KOPT-K1 (cell line): Measurements from ENCODE around the gene IFT80.
A peak's percentile ranks its signal among the peaks of the same experiment; 100 is the strongest.

Experiments
- H3K27ac ChIP-seq: fragments of 200-600 bp; sonication (generic); 2 replicates; pipeline ENCODE4 v1.5.1; 2016; ENCODE audit warnings: antibody characterized with exemption, mild to moderate bottlenecking, low read depth, low read length; ENCODE audit not compliant: poor library complexity, severe bottlenecking
- H3K36me3 ChIP-seq: fragments of 200-600 bp; sonication (generic); 2 replicates; pipeline ENCODE4 v1.5.1; 2017; ENCODE audit warnings: antibody characterized with exemption, mild to moderate bottlenecking, low read length, moderate library complexity; ENCODE audit not compliant: insufficient read depth
- H3K9me3 ChIP-seq: fragments of 200-600 bp; sonication (generic); 2 replicates; pipeline ENCODE4 v1.5.1; 2017; ENCODE audit warnings: antibody characterized with exemption, low read length, mild to moderate bottlenecking; ENCODE audit not compliant: insufficient read depth, poor library complexity, severe bottlenecking

IFT80 gene

DNA sequence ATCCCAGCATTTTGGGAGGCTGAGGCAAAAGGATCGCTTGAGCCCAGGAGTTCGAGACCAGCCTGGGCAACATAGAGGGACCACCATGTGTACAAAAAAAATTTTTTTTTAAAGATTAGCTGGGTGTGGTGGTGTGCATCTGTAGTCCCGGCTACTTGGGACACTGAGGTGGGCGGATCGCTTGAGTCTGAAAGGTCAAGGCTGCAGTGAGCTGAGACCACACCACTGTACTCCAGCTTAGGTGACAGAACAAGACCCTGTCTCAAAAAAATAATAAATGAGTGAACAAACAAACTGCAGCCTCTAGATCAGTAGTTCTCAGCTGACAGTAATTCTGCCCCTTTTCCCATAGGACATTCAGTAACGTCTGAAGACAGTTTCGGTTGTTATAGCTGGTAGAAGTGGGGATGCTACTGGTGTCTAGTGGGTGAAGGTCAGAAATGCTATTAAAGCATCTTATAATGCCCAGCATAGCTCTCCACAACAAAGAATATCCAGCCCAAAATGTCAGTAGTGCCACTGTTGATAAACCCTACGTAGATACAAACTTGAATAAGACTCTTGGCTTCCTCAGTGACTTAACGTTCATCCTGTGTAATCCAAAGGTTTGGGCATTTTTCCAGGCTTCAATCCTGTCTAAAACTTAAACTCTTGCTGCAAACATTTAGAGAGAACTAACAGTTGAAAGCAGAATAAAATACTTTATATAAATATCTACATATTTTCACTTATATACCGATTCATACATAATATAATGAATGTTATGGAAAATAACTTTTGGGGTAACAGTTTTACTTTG, 11.0 kb upstream of the IFT80 start:
- H3K36me3 ChIP-seq: peaks cover 98% of the 10 kb centered on the region
- H3K9me3 ChIP-seq: no peaks in the 10 kb centered on the region
- H3K27ac ChIP-seq: no peak overlapping the region

DNA sequence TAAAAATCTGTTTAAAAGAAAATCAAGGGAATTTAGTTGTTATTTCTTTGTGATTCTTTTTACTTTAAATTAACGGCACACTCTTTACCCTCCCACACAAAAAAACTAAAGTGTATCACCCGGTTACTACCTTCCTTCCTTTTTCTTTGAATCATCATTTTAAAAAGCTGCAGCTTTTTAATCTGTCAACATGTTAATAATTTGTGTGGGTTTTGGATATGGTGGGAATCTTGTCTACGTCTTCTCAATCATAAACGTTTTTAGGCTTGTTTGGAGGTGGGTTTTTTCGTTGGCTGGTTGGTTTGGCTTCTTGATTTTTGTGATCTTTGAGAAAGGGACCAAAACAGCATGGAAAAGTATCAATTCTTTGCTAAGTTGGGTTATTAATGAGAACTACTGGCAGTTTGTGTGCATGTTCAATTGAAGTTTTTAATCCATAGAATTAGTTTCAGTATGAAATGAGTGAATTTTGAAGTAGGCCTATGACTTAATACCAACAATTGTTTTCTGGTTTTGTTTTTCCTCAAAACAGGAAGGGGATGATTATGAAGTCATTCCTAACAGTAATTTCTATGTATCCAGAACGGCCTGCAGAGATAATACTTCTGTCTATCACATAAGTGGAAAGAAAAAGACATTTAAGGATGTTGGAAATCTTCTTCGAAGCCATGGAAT, 4.9 kb upstream of the IFT80 start:
- Histone ChIP-seq H3K36me3 (peaks cover 88% of the 10 kb centered on the region), H3K27ac (peak overlapping the region; percentile 1), H3K9me3 (no peaks in the 10 kb centered on the region)

DNA sequence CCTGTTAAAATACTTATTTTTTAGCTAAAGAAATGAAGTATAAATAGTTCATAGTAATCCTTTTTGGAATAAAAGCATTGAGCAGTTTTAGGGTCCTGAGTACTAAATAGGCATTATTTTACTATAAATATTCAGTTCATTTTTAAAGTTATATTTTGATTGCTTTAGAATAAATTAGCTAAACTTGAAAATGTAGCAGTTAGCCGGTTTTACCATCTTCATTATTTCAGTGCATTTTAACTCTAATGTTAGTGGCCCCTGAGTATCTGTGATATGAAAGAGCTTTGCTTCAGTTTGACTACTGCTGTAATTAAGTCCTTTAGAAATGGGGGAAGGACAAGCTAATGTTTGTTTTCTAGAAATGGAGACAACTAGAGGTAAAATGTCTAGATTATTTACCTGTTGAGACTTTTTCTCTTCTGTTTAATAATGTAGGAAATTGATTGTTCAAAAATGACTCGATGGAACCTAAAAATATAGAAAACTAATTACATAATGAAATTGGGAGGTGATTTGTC, 4.1 kb upstream of the IFT80 start:
- peaks cover 80% of the 10 kb centered on the region for H3K36me3 ChIP-seq
- H3K27ac ChIP-seq: peak overlapping the region; percentile 99
- H3K9me3 ChIP-seq: no peaks in the 10 kb centered on the region

DNA sequence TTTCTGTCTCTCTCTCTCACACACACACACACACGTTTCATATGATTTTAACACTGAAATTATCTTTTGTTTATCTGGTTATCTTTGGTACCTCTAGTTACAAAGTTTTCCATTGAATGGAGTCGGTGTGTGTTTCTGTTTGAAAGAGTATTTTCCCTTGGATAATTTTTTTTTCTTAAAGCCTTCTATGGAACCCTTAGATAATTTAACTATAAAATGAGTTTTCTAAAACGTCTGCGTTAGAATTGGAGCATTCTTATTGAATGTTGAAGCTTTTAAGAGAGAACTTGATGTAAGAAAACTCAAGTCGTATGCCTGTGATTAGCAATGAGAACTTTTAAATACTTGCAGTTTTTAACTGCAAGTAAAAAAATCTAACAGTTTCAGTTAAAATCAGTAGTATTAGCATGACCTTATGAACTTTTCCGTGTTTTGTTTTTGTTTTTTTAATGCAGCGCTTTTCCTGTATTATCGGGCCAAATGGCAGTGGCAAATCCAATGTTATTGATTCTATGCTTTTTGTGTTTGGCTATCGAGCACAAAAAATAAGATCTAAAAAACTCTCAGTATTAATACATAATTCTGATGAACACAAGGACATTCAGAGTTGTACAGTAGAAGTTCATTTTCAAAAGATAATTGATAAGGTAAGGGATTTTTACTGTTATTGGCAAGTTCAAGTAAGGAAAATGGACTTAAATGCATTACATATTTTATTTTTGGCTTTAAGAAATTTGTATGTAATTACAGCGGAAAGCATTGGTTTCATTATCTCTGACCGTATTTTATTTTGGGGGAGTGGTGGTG, 3.4 kb upstream of the IFT80 start:
- Histone ChIP-seq H3K27ac (peak overlapping the region; percentile 99), H3K36me3 (peaks cover 74% of the 10 kb centered on the region), H3K9me3 (no peaks in the 10 kb centered on the region)

DNA sequence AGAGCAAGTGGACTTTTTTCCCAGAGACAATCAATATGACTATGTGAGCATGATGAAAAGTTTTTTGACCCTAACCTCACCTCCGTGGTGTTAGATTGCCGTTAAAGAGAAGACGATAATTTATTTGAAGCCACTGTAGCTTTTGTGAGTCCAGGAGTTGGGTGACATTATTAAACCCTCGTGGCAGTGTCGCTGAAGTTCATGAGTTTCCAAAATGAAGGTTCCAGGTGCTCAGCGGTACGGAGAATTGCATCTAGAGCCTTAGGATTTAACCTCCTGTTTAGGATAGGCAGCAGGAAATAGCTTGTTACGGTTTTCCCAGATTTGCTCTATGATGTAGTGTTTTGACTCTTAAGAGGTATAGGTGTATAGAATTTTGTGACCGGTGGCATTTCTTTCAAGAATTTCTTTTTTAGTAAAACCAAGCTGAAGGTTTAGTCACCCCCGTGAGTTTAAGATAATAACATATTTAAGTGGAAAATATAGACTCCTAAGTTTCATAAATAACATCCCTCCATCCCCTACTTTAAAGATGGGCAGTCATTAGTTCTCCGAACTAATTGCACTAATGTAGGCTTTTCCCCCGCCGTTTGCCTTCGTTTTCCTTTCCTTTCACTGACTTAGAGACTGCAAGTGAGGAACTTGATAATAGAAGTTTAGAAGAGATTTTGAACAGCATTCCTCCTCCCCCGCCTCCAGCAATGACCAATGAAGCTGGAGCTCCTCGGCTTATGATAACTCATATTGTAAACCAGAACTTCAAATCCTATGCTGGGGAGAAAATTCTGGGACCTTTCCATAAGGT, 2.5 kb upstream of the IFT80 start:
- Histone ChIP-seq H3K27ac (peak overlapping the region; percentile 99), H3K36me3 (peaks cover 65% of the 10 kb centered on the region)

DNA sequence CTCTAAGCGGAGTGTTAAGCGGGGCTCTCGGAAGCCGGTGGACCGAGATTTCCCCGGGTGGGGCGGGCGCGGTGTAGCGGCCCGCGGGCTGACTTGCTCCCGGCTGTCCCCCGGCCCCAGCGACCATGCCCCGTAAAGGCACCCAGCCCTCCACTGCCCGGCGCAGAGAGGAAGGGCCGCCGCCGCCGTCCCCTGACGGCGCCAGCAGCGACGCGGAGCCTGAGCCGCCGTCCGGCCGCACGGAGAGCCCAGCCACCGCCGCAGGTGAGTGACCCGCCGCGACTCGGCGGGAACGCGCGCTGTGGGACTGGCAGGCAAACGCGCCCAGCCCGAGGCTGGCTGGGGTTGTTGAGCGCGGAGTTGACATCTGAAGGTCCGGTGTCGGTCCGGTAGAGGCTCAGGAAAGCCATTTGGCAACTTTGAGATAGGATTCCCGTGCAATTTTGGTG, 1.7 kb upstream of the IFT80 start:
- Histone ChIP-seq H3K36me3 (peaks cover 57% of the 10 kb centered on the region), H3K9me3 (no peaks in the 10 kb centered on the region), H3K27ac (peak overlapping the region; percentile 99)

More for the DNA sequence above, 2.5 kb upstream of the IFT80 start:
- H3K9me3 ChIP-seq: no peaks in the 10 kb centered on the region

DNA sequence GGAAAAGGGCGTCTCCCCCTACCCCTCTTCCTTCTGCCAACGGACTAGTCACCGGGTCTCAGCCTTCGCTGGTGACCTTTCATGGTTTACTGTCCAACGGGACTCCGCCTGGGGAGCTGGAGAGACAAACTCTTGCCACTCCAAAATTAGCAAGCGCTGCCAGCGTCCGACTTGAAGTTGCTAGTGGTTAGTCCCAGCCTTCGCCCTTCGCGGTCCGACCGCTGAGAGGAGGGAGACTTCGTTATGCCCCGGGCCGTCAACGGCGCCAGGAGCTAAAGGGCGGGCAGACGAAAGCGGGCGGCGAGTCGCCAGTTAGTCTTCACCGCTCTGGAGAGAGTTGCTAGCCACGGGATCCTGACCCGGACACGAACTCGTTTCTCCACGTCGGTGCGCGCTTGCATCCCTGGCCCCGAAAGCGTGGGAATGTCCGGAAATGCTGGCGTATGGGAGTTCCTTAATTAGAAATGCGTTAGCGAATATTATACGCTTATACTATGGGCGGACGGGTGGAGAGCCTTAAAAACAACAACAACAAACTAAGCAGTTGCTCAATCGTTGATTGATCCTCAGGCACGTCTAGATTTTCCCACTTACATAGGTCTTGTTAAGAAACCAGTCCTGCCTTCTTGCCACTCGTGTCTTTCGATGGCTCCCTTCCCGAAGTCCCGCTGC, 1.1 kb upstream of the IFT80 start:
- no peaks in the 10 kb centered on the region for H3K9me3 ChIP-seq
- H3K27ac ChIP-seq: peak overlapping the region; percentile 99
- peaks cover 52% of the 10 kb centered on the region for H3K36me3 ChIP-seq

DNA sequence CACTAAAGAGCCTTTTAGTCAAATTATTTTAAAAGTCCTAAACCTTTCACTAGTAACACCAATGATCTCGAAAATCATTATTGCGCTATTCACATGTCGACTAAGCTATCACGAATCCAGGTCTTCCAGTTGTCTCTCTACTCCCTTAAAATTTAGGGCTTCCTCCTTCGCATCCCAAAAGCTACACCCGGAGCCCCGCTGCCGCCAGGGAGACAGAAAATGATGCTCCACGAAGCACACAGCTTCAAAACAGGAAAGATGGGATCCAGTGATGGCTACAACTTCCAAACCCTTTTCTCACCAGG, 253 bp downstream of the IFT80 start:
- Histone ChIP-seq H3K36me3 (peaks cover 38% of the 10 kb centered on the region), H3K9me3 (no peaks in the 10 kb centered on the region), H3K27ac (peak overlapping the region; percentile 99)

DNA sequence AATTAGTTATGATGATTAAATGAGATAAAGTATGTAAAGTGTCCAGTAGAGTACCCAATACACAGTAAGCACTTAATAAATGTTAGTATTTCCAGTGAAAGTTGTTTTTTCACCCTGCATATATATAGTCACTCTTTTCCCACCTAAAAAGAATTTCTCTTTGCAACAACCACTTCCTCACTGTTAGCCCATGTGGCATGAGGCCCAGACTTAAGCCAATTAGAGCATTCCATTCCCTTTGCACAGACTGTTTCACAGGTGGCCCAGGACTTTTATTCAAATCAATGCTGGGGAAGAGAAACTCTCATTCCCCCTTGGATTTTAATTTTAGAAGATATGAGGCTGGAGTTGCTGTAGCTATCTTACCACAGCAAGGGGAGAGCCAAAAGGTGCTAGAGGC, 3.7 kb downstream of the IFT80 start:
- peak overlapping the region; percentile 8 for H3K27ac ChIP-seq
- no peaks in the 10 kb centered on the region for H3K9me3 ChIP-seq
- H3K36me3 ChIP-seq: peaks cover 9% of the 10 kb centered on the region; the same call in 1 of the 2 replicates

DNA sequence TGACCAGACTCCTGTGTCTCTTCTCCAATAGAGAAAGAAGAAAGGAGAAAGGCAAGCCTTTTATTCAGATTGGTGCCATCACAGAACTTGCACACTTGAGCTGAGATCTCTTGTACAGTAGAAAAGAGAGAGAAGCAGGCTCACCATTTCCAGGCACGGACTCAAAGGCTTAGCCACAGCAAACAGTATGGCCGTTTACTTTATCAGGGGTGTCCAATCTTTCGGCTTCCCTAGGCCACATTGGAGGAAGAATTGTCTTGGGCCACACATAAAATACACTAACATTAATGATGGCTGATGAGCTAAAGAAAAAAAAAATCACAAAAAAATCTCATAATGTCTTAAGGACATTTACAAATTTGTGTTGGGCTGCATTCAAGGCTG, 5.0 kb downstream of the IFT80 start:
- Histone ChIP-seq H3K9me3 (no peaks in the 10 kb centered on the region), H3K36me3 (peaks cover 4% of the 10 kb centered on the region; the same call in 1 of the 2 replicates), H3K27ac (no peak overlapping the region)

DNA sequence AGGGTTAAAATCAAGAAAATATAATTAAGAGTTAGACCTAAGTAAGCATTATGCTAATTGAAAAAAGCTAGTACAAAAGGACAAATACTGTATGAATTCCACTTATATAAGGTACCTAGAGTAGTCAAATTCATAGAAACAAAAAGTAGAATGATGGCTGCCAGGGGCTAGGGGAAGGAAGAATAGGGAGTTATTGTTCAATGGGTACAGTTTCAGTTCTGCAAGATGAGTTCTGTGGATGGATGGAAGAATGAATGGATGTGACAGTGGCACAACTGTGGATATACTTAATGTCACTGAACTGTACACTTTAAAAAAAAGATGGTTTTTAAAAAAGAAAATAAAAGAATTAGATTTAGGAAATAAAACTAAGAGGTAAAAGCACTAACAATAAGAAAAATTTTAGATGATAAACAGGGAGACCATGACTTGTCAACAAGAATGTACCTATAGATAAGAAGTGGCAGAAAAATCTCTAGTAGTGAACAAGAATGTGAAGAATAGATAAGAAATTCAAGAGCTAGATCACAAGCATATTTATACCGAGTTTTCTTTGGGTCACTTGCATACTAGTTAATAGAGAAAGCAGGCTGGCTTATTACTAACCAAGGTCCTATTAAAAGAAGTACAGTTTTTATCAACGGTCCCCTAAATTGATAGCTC, 5.5 kb downstream of the IFT80 start:
- Histone ChIP-seq H3K9me3 (no peaks in the 10 kb centered on the region), H3K36me3 (peaks cover 4% of the 10 kb centered on the region; the same call in 1 of the 2 replicates), H3K27ac (no peak overlapping the region)

DNA sequence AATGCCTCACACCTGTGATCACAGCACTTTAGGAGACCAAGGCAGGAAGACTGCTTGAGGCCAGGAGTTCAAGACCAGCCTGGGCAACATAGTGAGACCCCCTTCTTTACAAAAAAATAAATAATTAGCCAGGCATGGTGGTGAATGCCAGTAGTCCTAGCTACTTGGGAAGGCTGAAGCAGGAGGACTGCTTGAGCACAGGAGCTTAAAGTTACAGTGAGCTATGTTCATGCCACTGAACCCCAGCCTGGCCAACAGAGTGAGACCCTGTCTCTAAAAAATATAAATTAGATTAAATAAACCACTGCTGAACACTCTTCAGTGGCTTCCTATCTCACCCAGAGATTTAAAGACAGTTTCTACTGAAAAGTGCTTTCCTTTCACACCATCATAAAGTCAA, 6.2 kb downstream of the IFT80 start:
- Histone ChIP-seq H3K27ac (no peak overlapping the region), H3K9me3 (no peaks in the 10 kb centered on the region), H3K36me3 (peaks cover 4% of the 10 kb centered on the region; the same call in 1 of the 2 replicates)

DNA sequence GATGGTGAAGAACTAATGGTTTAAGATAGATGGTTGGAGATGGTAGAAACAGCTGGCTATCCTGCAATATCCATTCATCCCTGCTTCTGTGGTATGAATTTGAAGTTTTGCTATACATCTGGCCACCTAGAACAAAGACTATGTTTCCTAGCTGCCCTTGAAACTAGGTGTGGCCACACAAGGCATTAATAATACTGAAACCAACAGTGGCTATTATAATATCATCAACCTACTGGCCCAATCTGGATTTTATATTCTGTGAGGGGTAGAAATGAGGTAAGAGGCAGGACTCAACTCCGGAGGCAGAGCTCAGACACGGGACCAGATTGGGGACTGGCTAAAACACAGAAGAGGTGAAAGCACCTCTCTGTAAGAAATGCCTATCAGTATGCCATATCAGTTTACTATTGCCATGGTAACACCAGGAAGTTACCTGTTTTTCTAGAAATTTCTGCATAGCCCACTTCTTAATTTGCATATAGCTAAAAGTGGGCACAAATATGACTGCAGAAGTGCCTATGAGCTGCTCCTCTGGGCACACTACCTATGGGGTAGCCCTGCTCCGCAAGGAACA, 8.4 kb downstream of the IFT80 start:
- H3K27ac ChIP-seq: no peak overlapping the region
- H3K9me3 ChIP-seq: no peaks in the 10 kb centered on the region
- H3K36me3 ChIP-seq: peaks cover 4% of the 10 kb centered on the region; the same call in 1 of the 2 replicates
